GM20000 (cell line): Measurements from ENCODE around the gene ZNF300.

ENCODE experiments used
- DNase-seq: peaks from one replicate; pipeline ENCODE4 v3.0.0; 2012; ENCODE audit warnings: low spot score
- TF ChIP-seq, protein P1 (sequence below): IDR thresholded peaks from 2 replicates; pipeline ENCODE4 v1.5.1; 2012; ENCODE audit warnings: mild to moderate bottlenecking, control low read depth; ENCODE audit errors: extremely low read depth, missing control alignments

Gene ZNF300

DNA sequence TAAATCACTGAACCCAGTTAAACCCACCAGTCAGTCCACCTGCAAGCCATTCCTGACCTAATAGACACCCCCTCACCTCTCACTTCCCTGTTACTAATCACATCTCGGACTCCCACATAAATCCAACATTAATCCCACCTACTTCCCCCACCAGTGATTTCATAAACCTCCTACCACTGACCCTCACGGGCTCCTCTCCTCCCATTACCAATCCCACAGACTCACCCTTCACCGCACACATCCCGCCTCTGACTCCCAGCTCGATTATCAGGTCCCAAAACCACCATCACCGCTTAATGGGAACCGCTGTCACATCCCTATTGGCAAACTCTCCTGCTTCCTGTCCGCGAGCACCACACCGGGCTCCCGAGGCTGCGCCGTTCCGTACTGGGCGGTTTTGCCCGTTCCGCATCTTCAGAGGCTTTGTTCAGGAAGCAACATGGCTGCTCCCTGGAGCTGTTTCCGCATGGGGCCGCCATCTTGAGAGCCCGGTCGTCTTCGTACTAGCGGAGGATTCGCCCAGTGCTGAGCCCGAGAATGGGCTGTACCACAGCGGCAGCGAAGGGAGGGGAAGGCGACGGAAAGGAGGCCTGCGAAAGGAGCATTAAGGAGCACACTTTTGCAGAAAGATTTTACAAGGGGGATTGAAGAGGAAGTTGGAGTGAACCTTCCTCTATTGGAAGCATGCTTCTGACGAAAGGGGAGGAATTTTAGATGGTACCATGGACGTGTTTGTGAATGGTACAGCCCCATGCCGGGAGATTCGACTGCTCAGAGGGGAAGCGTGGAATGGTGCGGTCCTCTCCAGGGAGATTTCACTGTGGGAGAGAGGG lies at the start of gene ZNF300:
ZNF300 (minus strand) TSS at position 502 of the 833 bp plus-strand sequence. CDS start 1,825 bp downstream, outside the sequence.
- peak; percentile 27 for DNase-seq
- TF ChIP-seq, protein P1, sequence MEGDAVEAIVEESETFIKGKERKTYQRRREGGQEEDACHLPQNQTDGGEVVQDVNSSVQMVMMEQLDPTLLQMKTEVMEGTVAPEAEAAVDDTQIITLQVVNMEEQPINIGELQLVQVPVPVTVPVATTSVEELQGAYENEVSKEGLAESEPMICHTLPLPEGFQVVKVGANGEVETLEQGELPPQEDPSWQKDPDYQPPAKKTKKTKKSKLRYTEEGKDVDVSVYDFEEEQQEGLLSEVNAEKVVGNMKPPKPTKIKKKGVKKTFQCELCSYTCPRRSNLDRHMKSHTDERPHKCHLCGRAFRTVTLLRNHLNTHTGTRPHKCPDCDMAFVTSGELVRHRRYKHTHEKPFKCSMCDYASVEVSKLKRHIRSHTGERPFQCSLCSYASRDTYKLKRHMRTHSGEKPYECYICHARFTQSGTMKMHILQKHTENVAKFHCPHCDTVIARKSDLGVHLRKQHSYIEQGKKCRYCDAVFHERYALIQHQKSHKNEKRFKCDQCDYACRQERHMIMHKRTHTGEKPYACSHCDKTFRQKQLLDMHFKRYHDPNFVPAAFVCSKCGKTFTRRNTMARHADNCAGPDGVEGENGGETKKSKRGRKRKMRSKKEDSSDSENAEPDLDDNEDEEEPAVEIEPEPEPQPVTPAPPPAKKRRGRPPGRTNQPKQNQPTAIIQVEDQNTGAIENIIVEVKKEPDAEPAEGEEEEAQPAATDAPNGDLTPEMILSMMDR = no peak

DNA sequence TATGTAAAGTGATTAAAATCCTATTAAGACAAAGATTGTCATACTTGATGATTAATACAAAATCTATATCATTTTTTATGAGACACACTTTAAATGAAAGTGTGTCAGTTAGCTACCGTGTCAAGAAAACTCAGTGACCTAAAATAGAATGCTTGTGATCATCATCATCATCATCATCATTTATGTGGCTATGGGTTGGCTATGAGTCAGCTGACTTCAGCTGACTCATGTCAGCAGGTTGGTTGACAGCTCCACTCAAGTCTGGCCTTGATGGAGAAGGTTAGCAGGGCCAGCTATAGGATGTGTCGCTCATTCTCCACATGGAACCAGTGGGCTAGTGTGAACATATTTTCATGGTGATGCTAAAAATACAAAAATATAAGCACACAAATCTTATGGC lies 43.8 kb upstream of the ZNF300 start:
- TF ChIP-seq, protein P1 = no peak
- no peak for DNase-seq

GRCh38 chr5:150946351-150946905 lies 41.6 kb upstream of the ZNF300 start:
- TF ChIP-seq, protein P1 = no peak
- DNase-seq = no peak

GRCh38 chr5:150945947-150946346 lies 41.2 kb upstream of the ZNF300 start:
- TF ChIP-seq, protein P1 = no peak
- no peak for DNase-seq

DNA sequence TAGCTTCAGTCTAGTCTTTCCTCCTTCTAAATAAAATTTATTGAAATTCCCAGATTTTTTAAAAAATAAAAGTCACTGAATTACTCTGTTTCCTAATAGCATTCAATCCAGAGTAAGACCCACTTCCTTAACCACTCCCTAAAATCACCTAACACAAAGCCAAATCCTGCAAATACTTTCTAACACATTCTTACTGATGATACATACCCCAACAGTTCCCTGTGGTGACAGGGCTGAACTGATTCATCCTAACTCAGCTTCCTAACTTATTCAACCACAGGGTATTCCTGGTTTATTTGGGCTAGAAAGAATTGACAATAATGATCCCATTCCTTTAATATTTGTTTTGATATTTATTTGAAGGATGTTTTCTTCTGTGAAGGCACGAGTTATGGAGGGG lies 40.7 kb upstream of the ZNF300 start:
- TF ChIP-seq, protein P1 = no peak
- DNase-seq = no peak

DNA sequence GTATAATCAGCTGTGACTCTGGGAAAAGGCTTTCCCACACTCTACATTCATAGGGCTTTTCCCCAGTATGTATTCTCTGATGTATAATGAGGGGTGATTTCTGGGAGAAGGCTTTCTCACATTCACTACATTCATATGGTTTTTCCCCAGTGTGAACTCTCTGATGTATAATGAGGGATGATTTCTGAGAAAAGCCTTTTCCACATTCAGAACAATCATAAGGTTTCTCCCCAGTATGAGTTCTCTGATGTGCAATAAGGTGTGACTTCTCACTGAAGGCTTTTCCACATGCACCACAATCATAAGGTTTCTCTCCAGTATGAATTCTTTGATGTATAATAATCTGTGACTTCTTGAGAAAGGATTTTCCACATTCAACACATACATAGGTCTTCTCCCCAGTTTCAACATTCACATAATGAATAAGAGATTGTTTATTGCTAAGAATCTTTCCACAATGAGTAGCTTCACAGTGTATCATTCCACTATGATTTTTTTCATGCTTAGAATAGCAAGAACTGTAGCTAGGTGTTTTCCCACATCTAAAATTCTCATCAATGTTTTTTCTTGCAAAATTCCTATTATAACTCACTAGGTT lies 26.7 kb upstream of the ZNF300 start:
- TF ChIP-seq, protein P1 = no peak
- DNase-seq = no peak

GRCh38 chr5:150918613-150919012 lies 13.8 kb upstream of the ZNF300 start:
- TF ChIP-seq, protein P1 = no peak
- no peak for DNase-seq
